ENCODE results near the gene BTF3. TPM values are rescaled to one million over a fixed set of nuclear protein-coding genes. Genes with fewer than 3 reads are reported as not detected.

The BTF3 gene
- total and polyA plus RNA-seq, 9 of the 15 experiments (the other 6 are each of a cell fraction or from before 2014, with no cell fraction given), result 534 to 1,637 (median 848) TPM

- FAIRE-seq (no peak), ATAC-seq (no peak), DNase-seq (ENCODE audit: extremely low read depth in 1 of 4, low spot score in 3 of 4) (no peak)
- TF ChIP-seq NELFE (IDR thresholded peaks at IDR 0.05; ENCODE audit: insufficient read depth, insufficient read length) (no peak), POLR3A (IDR thresholded peaks at IDR 0.05; ENCODE audit: borderline replicate concordance, extremely low read depth, insufficient read depth, insufficient read length) (no peak), TFE3 (CRISPR knock-in tag; IDR thresholded peaks at IDR 0.05) (no peak), ELF1 (tag; IDR thresholded peaks at IDR 0.05) (no peak)
- H3K79me2 ChIP-seq (ENCODE audit: control insufficient read depth, insufficient read depth, low read length), result no peaks in the 10 kb centered on the region
- WGBS (ENCODE audit: insufficient coverage, low coverage, missing lambda C conversion rate), result 4% methylated on average over 1 of the region's 1 CpG
- H3K4me2 ChIP-seq (ENCODE audit: insufficient read depth, low read length), result no peak overlapping the region
- H3K9ac ChIP-seq (ENCODE audit: insufficient read depth in 1 of 2, low read depth in 2 of 2, low read length in 2 of 2), result no peak overlapping the region
- peaks cover 21 to 26% of the 10 kb centered on the region in 2 experiments; a peak in 4 of 5 replicates for H3K27me3 ChIP-seq (ENCODE audit: control insufficient read depth in 2 of 2, insufficient read depth in 2 of 2, low read length in 2 of 2)
- in situ Hi-C loops (cut with MboI) (no loop called here), intact Hi-C loops (cut with micrococcal nuclease) (no loop called here)
- no peaks in the 10 kb centered on the region for H3K9me3 ChIP-seq (replicated peaks; ENCODE audit: control insufficient read depth, insufficient read depth, low read depth, low read length)
- H3K27ac ChIP-seq (ENCODE audit: extremely low read depth, low read depth, low read length), result no peak overlapping the region
- no TSS peak for BruUV-seq (replicated peaks)
- H2AFZ ChIP-seq (ENCODE audit: low read depth, low read length), result no peak overlapping the region
- H3K36me3 ChIP-seq (ENCODE audit: control insufficient read depth, insufficient read depth, low read length), result no peaks in the 10 kb centered on the region
- H3K4me3 ChIP-seq, result no peak overlapping the region
- ChIA-PET CTCF (ENCODE audit: low intra/inter-chr PET ratio) (no interaction called here), POLR2A (interaction anchor here (2.5 kb wide), 1 partner anchor 9 kb away, joined by 6 read pairs; no protein-coding TSS in a partner anchor)
- H4K20me1 ChIP-seq (replicated peaks; ENCODE audit: control insufficient read depth, insufficient read depth, low read length), result no peaks in the 10 kb centered on the region
- H3K9me1 ChIP-seq (ENCODE audit: control insufficient read depth, insufficient read depth, low read length), result no peaks in the 10 kb centered on the region
- H3K4me1 ChIP-seq (replicated peaks in 1 of 2; ENCODE audit: control insufficient read depth in 2 of 2, insufficient read depth in 2 of 2, low read length in 2 of 2), result no peaks in the 10 kb centered on the region
Measured at GRCh38 chr5:73529081-73529480, 30.8 kb downstream of the BTF3 start.
